ENCODE measurements around the gene GNG12.

DNA sequence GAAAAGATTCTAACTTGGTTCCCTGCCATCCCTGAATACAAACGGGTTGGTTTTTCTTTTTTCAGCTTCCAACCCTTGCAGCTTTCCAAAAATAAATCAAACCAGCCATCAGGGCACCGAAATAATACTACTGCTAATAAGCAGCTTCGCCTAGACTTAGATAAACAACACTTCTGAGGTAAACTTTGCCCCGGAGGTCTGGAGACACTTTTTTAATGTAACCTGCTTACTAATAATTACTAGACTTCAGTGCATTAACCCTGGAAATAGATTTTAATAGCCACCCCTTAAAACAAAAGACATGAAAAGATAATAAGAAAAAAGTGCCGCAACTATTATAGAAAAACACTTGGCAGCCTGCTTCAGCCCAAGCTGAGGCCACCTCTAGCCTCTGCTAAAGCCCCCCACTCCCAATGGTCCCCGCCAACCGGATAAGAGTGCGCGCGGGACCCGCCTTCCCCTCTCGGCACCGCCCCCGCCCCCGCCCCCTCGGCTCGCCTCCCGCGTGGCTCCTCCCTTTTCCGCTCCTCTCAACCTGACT lies 148.7 kb downstream of the GNG12 start:
- TF ChIP-seq POLR2A (IDR thresholded peaks at IDR 0.05; ENCODE audit: low read length): no peak
- no peak for TF ChIP-seq GATA1 (IDR thresholded peaks at IDR 0.05; ENCODE audit: low read depth, low read length)

Data from erythroblast (primary cell).